Thymus (tissue), 11 donors: ENCODE results near the gene ANKRD44. TPM values are rescaled to one million over a fixed set of nuclear protein-coding genes. Genes with fewer than 3 reads are reported as not detected.

ENCODE experiments used
- DNase-seq, 9 donors: peaks; one replicate each; pipeline ENCODE4 v3.0.0-alpha.2; 2013; ENCODE audit warnings: low spot score in 9 of 9, low read depth in 6 of 9, missing footprints in 1 of 9
- H3K27ac ChIP-seq, 2 donors: one replicate each; pipeline ENCODE4 v1.5.1; 2013; ENCODE audit warnings: control low read depth in 1 of 2, low read depth in 1 of 2, low read length in 1 of 2, mild to moderate bottlenecking in 1 of 2, moderate library complexity in 1 of 2
- H3K27me3 ChIP-seq, 2 donors: one replicate each; pipeline ENCODE4 v1.5.1; 2013; ENCODE audit warnings: low read length in 1 of 2; ENCODE audit not compliant: control insufficient read depth in 2 of 2, insufficient read depth in 1 of 2
- H3K36me3 ChIP-seq, 2 donors: one replicate each; pipeline ENCODE4 v1.5.1; 2013; ENCODE audit warnings: low read length in 1 of 2, mild to moderate bottlenecking in 1 of 2, moderate library complexity in 1 of 2; ENCODE audit not compliant: control insufficient read depth in 2 of 2, insufficient read depth in 2 of 2
- H3K4me1 ChIP-seq, 2 donors: one replicate each; pipeline ENCODE4 v1.5.1; 2013; ENCODE audit warnings: low read length in 2 of 2; ENCODE audit not compliant: control insufficient read depth in 2 of 2, insufficient read depth in 2 of 2
- H3K4me3 ChIP-seq, 2 donors: one replicate each; pipeline ENCODE4 v1.5.1; 2013; ENCODE audit warnings: low read length in 2 of 2, control low read depth in 1 of 2, mild to moderate bottlenecking in 1 of 2
- H3K9me3 ChIP-seq, 2 donors: one replicate each; pipeline ENCODE4 v1.5.1; 2013; ENCODE audit warnings: low read length in 1 of 2, mild to moderate bottlenecking in 1 of 2; ENCODE audit not compliant: control insufficient read depth in 2 of 2, insufficient read depth in 1 of 2
- WGBS: extraction: QIAGEN DNeasy Blood & Tissue Kit; methylation state at CpG from one replicate; pipeline ENCODE4 v1.1.7; 2013; 5-methylcytosine and 5-hydroxymethylcytosine counted together
- polyA plus RNA-seq: library from polyadenylated mRNA; stranded (reverse); fragments of 200-250 nt; gene quantifications from one replicate; pipeline ENCODE4 v1.2.3, GENCODE V29; 2013
- total RNA-seq: library from RNA; stranded (reverse); fragments of 120-200 nt; gene quantifications from one replicate; pipeline ENCODE4 v1.2.4, GENCODE V29; 2013
- donor health status: healthy.

The ANKRD44 gene
- total and polyA plus RNA-seq, 2 donors: 25.2 to 72.9 TPM

GRCh38 chr2:197184959-197185586 is 125.5 kb downstream of the ANKRD44 start:
- peaks cover 18 to 26% of the 10 kb centered on the region in 2 donors for H3K36me3 ChIP-seq

GRCh38 chr2:197183355-197183754 is 127.2 kb downstream of the ANKRD44 start:
- H3K27ac ChIP-seq: no peak overlapping the region
- H3K27me3 ChIP-seq: no peaks in the 10 kb centered on the region
- H3K9me3 ChIP-seq: no peaks in the 10 kb centered on the region
- no peak overlapping the region for H3K4me3 ChIP-seq
- no peaks in the 10 kb centered on the region for H3K4me1 ChIP-seq
- no peak for DNase-seq
- peaks cover 22 to 26% of the 10 kb centered on the region in 2 donors for H3K36me3 ChIP-seq

More at GRCh38 chr2:197184959-197185586, 125.5 kb downstream of the ANKRD44 start:
- peak overlapping the region in 1 of 2 donors; percentile 33 for H3K27ac ChIP-seq
- no peak for DNase-seq
- no peaks in the 10 kb centered on the region for H3K9me3 ChIP-seq
- H3K4me1 ChIP-seq: no peaks in the 10 kb centered on the region
- 93% methylated on average over 6 of the region's 6 CpGs for WGBS
- H3K27me3 ChIP-seq: no peaks in the 10 kb centered on the region
- no peak overlapping the region for H3K4me3 ChIP-seq

GRCh38 chr2:197182668-197183067 is 127.9 kb downstream of the ANKRD44 start:
- no peaks in the 10 kb centered on the region for H3K4me1 ChIP-seq
- no peak overlapping the region for H3K4me3 ChIP-seq
- WGBS: 98% methylated on average over 1 of the region's 1 CpG
- peaks cover 22 to 26% of the 10 kb centered on the region in 2 donors for H3K36me3 ChIP-seq
- H3K9me3 ChIP-seq: no peaks in the 10 kb centered on the region
- DNase-seq: no peak
- H3K27ac ChIP-seq: no peak overlapping the region
- no peaks in the 10 kb centered on the region for H3K27me3 ChIP-seq

- no peaks in the 10 kb centered on the region for H3K4me1 ChIP-seq
- no peak for DNase-seq
- 77% methylated on average over 5 of the region's 5 CpGs for WGBS
Observed at GRCh38 chr2:197181491-197181890, 129.1 kb downstream of the ANKRD44 start.

GRCh38 chr2:197179744-197180498 is 130.7 kb downstream of the ANKRD44 start:
- Histone ChIP-seq H3K4me3 (no peak overlapping the region), H3K27me3 (no peaks in the 10 kb centered on the region), H3K4me1 (no peaks in the 10 kb centered on the region), H3K9me3 (no peaks in the 10 kb centered on the region), H3K27ac (no peak overlapping the region), H3K36me3 (peaks cover 14 to 19% of the 10 kb centered on the region in 2 donors)
- no peak for DNase-seq
- WGBS: 87% methylated on average over 12 of the region's 12 CpGs

More at GRCh38 chr2:197181491-197181890, 129.1 kb downstream of the ANKRD44 start:
- Histone ChIP-seq H3K9me3 (no peaks in the 10 kb centered on the region), H3K4me3 (no peak overlapping the region), H3K36me3 (peaks cover 21 to 22% of the 10 kb centered on the region in 2 donors), H3K27me3 (no peaks in the 10 kb centered on the region), H3K27ac (no peak overlapping the region)

- Histone ChIP-seq H3K27ac (no peak overlapping the region), H3K9me3 (no peaks in the 10 kb centered on the region), H3K4me1 (no peaks in the 10 kb centered on the region), H3K27me3 (no peaks in the 10 kb centered on the region), H3K4me3 (no peak overlapping the region), H3K36me3 (peaks cover 4 to 8% of the 10 kb centered on the region in 2 donors)
- WGBS: 0% methylated on average over 1 of the region's 1 CpG
- DNase-seq: no peak
Observed at GRCh38 chr2:197176522-197176921, 134.1 kb downstream of the ANKRD44 start.

- 87% methylated on average over 2 of the region's 2 CpGs for WGBS
- Histone ChIP-seq H3K27me3 (no peaks in the 10 kb centered on the region), H3K9me3 (no peaks in the 10 kb centered on the region), H3K4me1 (no peaks in the 10 kb centered on the region), H3K4me3 (no peak overlapping the region), H3K27ac (no peak overlapping the region), H3K36me3 (peaks cover 2 to 7% of the 10 kb centered on the region in 2 donors)
- no peak for DNase-seq
Observed at GRCh38 chr2:197174539-197175094, 136.0 kb downstream of the ANKRD44 start.

GRCh38 chr2:197171582-197171981 is 139.0 kb downstream of the ANKRD44 start:
- H3K27me3 ChIP-seq: no peaks in the 10 kb centered on the region
- DNase-seq: no peak
- no peaks in the 10 kb centered on the region for H3K9me3 ChIP-seq
- WGBS: 97% methylated on average over 4 of the region's 4 CpGs
- peaks cover 3 to 12% of the 10 kb centered on the region in 2 donors for H3K4me1 ChIP-seq
- no peak overlapping the region for H3K27ac ChIP-seq
- no peak overlapping the region for H3K4me3 ChIP-seq
- H3K36me3 ChIP-seq: peaks cover 2 to 13% of the 10 kb centered on the region in 2 donors

GRCh38 chr2:197170208-197170607 is 140.4 kb downstream of the ANKRD44 start:
- H3K4me1 ChIP-seq: peaks cover 3 to 15% of the 10 kb centered on the region in 2 donors
- no peak overlapping the region for H3K27ac ChIP-seq
- H3K36me3 ChIP-seq: peaks cover under 1 to 13% of the 10 kb centered on the region in 2 donors
- H3K4me3 ChIP-seq: no peak overlapping the region
- no peak for DNase-seq
- WGBS: 96% methylated on average over 1 of the region's 1 CpG
- H3K9me3 ChIP-seq: no peaks in the 10 kb centered on the region
- H3K27me3 ChIP-seq: no peaks in the 10 kb centered on the region
